Measurements from ENCODE around the gene ABAT.

The ABAT gene

GRCh38 chr16:8788578-8789172 is 114.3 kb downstream of the ABAT start:
- TF ChIP-seq, protein P1, sequence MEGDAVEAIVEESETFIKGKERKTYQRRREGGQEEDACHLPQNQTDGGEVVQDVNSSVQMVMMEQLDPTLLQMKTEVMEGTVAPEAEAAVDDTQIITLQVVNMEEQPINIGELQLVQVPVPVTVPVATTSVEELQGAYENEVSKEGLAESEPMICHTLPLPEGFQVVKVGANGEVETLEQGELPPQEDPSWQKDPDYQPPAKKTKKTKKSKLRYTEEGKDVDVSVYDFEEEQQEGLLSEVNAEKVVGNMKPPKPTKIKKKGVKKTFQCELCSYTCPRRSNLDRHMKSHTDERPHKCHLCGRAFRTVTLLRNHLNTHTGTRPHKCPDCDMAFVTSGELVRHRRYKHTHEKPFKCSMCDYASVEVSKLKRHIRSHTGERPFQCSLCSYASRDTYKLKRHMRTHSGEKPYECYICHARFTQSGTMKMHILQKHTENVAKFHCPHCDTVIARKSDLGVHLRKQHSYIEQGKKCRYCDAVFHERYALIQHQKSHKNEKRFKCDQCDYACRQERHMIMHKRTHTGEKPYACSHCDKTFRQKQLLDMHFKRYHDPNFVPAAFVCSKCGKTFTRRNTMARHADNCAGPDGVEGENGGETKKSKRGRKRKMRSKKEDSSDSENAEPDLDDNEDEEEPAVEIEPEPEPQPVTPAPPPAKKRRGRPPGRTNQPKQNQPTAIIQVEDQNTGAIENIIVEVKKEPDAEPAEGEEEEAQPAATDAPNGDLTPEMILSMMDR (IDR thresholded peaks at IDR 0.05), result no peak
- TF ChIP-seq ZFX (IDR thresholded peaks at IDR 0.05; ENCODE audit: borderline replicate concordance), result no peak
- H3K27ac ChIP-seq, result no peak overlapping the region

- no peak for TF ChIP-seq ZFX (IDR thresholded peaks at IDR 0.05; ENCODE audit: borderline replicate concordance)
- TF ChIP-seq, protein P1 (IDR thresholded peaks at IDR 0.05), result no peak
- no peak overlapping the region for H3K27ac ChIP-seq
These were observed 120.7 kb downstream of the ABAT start for GRCh38 chr16:8795091-8795490.

- TF ChIP-seq ZFX (IDR thresholded peaks at IDR 0.05; ENCODE audit: borderline replicate concordance), result no peak
- TF ChIP-seq, protein P1 (IDR thresholded peaks at IDR 0.05), result no peak
- no peak overlapping the region for H3K27ac ChIP-seq
These were observed 121.4 kb downstream of the ABAT start for GRCh38 chr16:8795818-8796217.

DNA sequence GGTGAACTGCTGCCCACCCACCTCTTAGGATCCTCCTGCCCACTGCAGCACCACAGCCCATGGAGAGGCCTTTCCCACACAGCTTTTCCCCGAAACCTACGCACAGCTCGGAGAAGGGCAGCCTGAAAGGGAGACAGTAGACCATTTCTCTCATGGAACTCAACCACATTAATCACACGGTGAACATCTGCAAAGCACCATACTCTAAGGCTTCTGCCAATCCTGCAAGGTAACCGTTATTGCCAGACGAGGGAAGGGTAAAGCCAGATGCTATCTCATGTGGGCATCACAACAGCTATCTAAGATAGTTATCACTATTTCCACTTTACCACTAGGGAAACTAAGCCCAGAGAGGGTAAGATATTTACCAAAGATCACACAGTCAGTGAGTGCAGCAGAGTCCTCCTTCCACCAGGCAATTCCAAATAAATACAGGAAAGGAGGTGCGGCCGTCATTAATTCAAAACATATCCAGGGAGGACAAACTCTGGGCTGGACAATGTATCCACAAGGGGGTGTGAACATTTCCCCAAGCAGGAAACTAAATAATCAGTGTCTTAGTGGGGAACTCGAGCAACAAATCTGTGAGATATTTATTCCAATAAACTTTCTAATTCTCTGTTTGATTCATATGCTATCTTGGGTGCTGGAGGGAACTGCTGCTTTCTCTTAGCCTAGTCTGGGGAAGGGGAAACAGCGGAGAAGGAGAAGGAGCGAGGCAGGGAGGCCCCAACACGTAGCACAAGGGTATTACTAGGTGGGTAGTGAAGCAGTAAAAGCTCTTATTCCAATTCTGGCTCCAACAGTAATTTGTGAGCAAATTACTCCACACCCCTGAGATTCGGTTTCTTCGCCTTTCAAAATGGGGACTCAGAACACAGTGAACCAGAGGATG is 122.3 kb downstream of the ABAT start:
- H3K27ac ChIP-seq, result peak overlapping the region; percentile 71
- no peak for TF ChIP-seq ZFX (IDR thresholded peaks at IDR 0.05; ENCODE audit: borderline replicate concordance)
- TF ChIP-seq, protein P1 (IDR thresholded peaks at IDR 0.05), result no peak

DNA sequence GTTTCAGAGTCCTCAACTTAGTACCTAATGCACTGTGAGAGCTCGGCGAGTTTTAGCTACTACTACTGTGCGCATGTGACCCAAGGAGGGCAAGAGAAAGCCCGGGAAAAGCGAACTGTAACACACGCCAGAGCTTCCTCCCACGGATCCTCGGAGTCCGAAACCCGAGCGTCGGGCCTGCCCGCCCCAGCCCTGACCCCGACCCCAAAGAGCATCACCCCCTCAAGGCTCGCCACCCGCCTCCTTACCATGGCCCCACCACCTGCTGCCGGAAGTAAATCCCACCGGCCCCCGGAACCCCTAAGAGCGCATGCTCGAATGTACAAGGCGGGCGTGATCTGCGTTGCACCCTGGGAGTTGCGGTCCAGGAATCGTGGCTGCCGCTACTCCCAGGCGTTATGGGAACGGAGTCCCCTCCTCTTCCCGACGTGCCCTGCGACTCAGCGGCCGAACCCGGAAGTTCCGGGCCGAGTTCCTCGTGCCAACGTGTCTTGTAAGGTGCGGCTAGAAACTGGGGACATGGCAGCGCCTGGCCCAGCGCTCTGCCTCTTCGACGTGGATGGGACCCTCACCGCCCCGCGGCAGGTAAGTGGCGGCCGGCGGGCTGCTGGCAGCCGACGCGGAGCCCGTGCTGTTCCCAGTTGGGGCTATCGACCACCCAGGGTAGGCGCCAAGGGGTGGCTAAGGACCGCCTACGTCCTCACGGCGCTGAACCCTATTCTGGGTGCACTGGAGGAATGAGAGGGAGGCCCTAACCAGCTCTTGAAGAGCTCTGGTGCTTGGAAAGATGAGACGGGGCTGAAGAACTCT is 123.2 kb downstream of the ABAT start, which contains the start of the genes PMM2 and TMEM186:
Gene PMM2, plus strand, starts transcription at position 476 of the 810 bp plus-strand sequence. Its CDS starts 44 bp downstream, at position 520.
Gene TMEM186, minus strand, starts transcription at position 276 of the 810 bp plus-strand sequence. Its CDS starts 25 bp downstream, at position 251.
- peak within 1 kb of the TSS; percentile 71 for H3K27ac ChIP-seq
- TF ChIP-seq ZFX (IDR thresholded peaks at IDR 0.05; ENCODE audit: borderline replicate concordance), result no peak
- TF ChIP-seq, protein P1 (IDR thresholded peaks at IDR 0.05), result no peak

GRCh38 chr16:8798174-8798527 is 123.7 kb downstream of the ABAT start:
- H3K27ac ChIP-seq, result peak overlapping the region; percentile 71
- TF ChIP-seq, protein P1 (IDR thresholded peaks at IDR 0.05), result no peak
- no peak for TF ChIP-seq ZFX (IDR thresholded peaks at IDR 0.05; ENCODE audit: borderline replicate concordance)
